Stimulated activated CD8-positive, alpha-beta memory T cell treated with anti-CD3 and anti-CD28 coated beads, Interleukin-4, amount 100 ng/mL, for 48 hours (primary cell): ENCODE results near the gene ATP2A3.

Experiments
- DNase-seq: peaks from one replicate; pipeline ENCODE4 v3.0.0-alpha.2; 2020

Gene ATP2A3

DNA sequence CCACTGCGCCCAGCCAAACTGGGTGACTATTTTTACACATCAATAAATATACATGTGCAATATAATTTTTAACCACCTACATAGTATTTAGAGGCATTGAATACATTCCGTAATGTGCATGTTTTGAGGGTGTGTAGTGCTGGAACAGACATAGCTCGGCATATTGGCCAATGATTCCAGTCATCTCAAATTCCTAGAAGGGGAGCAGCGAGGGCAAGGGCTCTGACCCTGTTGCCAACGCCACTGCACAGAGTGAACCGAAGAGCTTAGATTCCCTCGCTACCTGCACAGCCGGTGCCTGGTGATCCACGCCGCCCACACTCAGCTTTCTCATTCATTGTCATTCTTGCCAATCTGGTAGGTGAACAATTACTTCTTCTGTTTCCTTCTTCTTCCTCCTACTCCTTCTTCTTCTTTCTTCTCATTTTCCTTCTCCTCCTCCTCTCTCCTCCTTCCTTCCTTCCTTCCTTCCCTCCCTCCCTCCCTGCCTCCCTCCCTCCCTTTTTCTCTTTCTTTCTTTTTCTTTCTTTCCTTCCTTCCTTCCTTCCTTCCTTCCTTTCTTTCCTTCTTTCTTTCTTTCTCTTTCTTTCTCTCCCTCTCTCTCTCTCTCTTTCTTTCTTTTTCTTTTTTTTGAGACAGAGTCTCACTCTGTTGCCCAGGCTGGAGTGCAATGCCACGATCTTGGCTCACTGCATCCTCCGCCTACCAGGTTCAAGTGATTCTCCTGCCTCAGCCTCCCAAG lies 26.3 kb upstream of the ATP2A3 start:
- no peak for DNase-seq

DNA sequence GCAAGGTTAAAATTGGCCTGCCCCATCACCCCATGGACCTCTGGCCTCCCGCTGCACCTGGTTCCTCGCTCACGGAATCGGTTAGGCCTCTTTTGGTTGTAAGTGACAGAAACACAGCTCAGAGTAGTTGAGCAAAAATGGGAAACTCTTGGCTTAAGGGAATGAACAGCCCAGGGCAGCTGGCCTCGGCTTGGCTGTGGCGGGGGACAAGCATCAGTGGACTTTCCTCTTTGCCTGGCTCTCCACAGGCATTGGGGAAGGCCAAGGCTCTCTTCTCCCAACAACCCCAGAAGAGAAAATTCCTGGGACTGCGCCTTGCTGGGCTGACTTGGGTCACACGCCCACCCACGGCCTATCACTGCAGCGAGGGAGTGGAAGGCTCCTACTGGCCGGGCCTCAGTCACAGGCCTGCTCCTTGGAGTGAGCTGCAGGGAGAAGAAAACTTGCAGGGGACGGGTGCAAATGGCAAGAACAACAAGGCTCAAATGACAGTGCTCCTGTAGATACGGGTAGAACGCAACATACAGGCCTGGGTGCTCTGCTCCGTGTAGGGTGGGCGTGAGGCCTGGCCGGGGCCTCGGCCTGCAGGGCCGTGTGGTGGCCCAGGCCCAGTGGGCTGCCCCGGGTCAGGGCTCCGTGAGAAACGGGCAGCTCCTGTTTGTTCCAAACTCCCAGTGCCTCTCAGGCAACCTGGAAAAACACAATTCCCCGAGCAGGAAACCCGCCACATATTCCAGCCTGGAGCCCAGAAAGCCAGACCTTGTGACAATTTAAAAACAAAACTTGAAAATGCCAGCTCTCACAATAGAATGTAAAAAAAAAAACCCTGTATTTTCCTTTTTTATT lies 25.0 kb upstream of the ATP2A3 start:
- DNase-seq: no peak

DNA sequence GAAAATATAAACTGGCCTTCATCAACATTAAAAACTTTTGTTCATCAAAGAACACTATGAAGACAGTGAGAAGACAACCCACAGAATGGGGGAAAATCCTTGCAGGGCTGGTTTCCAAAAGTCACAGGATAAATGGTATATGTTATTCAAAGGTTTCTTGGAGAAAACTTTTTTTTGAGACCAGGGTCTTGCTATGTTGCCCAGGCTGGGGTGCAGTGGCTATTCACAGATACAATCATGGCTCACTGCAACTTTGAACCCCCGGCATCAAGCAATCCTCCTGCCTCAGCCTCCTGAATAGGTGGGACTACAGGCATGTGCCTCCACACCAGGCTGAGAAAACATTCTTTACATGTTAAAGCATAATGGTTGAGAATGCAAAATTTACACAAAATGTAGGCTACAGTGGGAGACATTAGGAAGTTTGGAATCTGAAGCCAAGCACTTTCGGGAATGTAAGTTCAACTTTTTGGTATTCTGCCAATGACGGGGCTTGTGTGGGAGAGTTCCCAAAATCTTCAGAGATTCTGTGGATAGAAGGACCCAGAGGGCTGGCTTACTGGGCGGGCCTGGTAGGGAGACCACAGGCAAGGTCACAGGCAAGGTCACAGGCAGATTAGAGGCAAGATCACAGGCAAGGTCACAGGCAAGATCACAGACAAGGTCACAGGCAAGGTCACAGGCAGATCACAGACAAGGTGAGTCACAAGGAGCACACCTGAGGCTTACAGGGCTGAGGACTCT lies 24.2 kb upstream of the ATP2A3 start:
- DNase-seq: no peak

DNA sequence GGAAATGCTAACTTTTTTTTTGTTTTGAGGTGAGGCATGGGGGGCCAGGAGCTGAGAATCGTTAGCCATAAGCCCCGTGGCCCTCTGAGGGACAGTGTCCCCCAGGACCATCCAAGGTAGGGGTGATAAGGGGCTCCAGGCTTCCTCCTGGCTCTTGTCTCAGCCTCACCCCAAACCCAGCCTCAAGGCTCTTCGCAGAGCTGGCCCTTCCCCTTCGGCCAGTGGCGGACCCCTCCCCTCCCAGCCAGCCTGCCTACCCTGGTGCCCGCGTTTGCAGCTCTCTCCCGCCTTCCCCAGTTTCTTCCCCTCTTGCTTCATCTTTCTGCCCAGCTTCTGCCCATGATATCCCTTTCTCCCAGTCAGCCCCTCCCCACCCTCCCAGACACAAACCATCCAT lies 22.7 kb upstream of the ATP2A3 start:
- no peak for DNase-seq

DNA sequence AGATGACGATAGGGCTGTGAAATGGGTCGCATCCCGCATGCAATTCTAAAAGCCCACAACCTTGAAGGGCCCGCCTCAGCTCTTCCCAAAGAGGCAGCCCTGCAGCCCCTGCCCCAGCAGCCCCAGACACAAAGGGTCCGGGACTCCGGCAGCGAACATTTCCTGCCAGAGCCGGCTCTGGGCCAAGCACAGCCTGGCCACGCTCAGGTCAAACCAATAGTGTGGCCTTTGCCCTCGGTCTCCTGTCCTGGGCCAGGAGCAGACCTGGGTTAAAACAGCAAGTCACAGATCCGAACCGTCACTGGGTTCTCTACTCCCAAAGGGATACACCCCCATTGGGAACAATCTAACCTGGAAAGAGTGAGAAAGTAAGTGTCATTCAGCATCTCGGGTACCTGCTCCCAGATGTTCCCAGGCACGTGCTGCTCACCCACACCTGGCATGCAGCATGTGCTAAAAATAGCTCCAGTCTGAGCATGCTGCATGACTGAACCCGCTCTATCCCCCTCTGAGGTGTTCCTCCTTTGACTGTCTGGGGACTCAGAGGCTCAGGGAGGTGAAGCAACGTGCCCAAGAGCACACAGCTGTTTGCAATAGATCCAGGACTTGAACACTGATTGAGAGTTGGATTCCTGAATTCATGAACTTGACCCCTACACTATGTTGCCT lies 22.2 kb upstream of the ATP2A3 start:
- no peak for DNase-seq

DNA sequence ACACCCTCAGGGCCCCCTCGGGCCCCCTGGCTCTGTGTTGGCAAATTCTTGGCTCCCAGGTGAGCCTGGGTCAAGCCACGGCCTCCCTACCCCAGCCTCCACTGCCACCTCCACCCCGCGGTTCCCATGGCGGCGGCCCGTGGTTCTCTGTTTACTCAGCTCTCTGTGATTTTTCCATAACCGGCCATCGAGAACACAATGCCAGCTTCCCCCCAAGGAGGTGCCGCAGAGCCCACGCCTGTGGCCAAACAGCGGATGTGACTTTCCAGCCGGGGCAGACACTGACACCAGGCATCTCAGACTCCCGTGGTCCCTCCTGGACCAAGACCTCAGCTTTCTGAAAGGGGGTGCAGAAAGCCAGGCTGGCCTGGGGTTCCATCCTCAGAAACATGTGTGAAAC lies 21.6 kb upstream of the ATP2A3 start:
- DNase-seq: no peak

DNA sequence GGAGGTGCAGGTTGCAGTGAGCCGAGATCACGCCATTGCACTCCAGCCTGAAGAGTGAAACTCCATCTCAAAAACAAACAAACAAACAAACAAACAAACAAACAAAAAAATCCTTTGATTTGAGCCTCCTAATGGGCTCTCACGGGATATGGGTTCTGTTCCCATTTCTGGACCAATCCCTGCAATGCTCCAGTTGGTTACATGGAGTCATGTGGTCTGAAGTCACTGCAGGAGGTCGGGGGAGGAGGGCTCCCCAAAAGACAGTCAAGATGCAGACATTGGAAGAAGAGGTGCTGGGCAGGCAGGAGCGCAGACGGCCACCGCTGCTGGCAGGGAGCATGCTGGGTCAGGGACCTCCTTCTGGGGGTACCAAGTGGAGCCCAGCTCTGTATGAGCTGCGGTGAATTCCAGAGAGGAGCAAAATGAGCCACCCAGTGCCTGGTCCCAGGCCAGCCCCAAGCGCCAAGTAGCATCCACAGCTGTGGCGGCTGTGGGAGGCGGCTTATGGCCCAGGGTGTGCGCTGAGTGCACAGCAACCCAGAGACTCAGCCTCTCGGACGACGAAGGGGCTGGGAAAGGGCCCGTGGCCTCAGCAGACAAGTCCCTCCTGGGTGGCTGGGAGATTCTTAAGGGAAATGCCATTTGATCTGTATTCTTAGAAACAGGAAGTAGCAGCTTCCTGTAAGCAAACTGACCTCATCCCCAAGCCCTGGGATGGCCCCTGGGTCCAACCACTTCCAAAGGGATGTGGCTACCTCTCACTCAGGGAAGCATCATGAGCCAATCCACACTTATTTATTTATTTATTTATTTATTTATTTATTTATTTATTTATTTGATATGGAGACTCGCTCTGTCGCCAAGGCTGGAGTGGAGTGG lies 19.6 kb upstream of the ATP2A3 start:
- no peak for DNase-seq

DNA sequence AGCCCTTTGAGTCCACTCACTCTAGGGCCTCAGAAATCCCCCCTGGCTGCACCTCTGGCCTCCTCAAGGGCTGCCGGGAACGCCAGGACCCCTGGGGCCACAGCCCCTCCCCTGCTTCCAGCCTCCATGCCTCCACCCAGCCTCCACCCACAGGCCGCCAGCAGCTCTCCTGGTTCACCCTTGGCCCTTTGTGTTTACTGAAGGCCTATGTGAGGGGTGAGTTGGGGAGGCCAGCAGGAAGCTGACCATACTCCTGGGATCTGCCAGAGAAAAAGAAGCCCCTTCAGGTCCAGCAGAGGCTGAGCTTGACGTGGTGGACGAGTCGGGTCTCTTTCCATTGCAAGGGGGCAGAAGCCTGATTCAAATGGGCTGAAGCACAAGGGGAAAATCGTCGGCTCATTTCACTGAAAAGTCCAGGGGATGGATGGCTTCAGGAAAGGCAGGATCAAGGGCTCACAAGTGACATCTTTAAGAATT lies 18.3 kb upstream of the ATP2A3 start:
- DNase-seq: no peak

DNA sequence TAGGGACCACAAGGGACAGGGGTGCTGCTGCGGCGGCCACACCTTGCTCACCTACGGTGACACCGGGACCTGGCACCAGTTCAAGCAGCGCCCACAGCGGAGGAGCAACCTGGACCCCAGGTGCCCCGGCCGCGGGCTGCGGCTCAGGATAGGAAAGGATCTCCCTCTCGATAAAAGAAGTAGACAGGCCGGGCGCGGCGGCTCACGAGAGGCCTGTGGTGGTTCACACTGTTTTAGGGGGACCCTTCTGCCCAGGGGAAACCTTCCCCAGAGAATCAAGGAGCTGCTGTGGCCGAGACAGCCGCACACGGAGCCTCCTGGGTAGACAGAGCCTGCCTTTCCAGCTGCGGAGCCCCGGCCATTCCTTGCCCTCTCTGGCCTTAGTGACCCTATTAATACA lies 17.9 kb upstream of the ATP2A3 start:
- DNase-seq: no peak

DNA sequence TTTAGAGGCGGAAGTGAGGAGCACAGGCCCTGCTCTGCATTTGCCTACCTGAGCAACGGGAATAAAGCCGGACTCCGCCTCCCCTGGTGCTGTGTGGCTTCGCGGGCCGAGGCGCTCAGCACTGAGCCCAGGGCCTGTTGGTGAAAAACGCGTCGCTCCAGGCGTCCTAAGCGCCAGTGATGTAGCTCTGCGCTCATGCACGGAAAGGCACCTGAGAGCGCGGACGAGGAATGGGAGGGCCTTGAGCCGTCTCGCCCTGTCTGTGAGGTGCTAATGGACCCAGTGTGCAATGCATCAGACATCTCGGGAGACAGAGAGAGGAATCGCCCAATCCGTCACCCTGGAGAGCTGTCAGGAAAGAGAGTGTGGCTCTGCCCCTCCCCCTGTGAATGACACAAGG lies 17.2 kb upstream of the ATP2A3 start:
- DNase-seq: no peak

DNA sequence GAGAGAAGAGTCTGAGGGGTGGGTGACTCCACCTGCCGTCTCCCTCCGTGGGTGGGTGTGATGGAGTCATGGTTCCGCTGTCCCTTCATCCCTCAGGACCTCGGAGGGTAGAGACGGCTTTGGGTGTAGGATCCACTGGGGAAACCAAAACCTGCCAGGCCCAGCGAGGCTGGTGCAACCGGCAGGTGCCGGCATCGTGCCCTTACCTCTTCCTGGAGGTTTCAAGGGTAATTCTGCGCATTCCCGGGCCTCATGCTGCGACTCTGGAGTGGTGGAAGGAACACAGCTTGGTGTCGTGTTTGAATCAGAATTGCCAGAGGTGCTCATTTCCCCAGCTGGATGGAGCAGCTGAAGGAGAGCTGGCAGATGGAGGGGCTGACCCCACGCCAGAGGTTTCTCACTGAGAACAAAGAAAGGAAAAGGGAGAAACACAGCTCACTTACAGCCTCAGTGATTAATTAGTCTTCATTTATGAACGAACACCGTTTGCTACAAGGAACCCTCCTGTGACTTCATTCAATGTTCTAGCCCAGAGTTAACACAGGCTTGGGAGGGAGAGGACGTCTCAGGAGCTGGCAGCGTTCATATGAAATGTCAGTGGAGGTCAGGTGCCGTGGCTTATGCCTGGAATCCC lies 16.3 kb upstream of the ATP2A3 start:
- DNase-seq: no peak

DNA sequence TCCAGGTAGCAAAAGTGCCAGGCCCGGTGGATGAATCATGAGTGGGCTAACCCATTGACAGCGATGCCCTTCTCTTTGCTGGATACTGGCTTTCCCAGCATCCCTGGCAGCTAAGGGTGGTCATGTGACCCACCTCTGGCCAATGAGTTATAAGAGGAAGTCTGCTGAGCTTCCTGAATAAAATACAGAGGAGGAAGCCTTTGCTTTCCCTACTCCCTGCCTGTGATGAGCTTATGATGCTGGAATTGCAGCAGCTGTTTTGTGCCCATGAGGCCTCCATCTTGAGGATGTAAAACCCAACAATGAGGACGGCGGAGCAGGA lies 15.0 kb upstream of the ATP2A3 start:
- no peak for DNase-seq

DNA sequence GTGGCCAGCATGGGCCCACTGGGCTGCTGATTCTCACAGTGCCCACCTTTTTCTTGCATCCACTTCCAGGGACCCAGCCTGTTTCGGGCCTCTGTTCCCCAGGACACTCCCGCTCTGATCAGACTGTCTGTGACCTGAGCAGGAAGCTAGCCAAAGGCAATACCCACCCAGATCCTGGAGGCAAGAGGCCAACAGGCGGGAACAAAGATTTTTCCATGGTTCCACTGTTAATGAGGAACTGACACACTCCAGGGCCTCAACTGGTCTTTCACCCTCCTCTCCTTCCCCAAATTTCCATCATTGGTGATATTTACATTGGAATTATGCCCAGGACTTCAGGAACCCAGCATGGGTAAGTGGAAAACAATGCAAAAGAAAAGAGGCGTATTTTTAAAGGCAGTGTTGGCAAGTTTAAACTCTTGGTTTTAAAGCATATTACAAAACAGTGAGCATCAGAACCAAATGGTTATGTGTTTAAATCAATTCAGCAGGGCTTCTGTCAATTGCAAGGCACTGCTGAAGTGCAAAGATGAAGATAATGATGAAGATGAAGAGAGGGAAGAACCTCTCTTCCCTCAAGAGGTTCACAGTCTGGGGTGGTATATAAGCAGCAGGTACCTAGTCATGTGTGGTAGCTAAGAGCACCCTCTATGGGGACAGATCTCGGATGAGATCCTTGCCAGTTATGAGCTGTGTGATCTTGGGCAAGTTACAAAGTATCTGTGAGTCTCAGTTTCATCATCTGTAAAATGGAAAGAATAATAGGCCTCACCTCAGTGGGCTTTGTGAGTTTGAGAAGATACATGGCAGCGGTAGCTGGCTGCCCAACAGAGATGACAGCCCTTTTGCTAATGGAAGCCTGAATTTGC lies 14.4 kb upstream of the ATP2A3 start:
- DNase-seq: no peak

DNA sequence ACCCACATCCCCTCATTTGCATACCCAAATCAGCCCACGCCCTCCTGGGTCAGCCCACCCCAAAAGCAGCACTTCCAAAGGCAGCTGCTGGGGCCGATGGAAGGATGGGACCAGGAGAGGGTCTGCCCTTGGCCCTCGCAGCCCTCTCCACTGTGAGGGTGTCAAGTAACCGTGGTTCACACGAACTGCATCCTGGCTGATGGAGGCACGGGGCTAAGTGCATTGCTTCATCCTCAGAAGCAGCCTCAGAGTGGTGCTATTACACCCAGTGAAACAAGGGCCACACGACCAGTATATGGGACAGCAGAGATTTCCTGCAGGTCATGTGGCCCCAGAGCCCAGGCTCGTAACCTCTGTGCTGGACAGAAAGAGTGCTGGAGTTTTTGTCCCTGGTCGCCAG lies 13.2 kb upstream of the ATP2A3 start:
- no peak for DNase-seq

DNA sequence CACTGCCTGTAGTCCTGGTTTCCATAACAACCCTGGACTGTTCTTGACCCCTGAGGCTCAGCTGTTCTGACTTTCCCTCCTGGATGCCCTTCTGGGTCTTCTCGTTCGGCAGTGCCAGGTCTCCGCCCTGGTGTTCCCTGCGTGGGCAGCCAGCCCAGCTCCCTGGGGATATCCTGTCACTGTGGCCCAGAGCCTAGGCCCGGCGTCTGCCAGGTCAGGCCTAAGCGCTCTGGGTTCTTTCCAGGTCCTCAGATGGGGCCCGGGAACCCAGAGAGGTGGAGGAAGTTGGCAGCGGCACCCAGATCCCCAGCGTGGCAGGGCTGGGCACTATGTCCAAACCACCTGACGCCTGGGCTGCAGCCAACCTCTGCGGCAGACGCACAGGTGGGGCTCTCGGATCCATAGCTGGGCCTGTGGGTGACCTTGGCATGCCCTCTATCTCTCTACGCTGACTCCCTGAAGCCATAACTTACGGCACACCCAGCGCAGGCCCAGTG lies 12.5 kb upstream of the ATP2A3 start:
- DNase-seq: no peak

DNA sequence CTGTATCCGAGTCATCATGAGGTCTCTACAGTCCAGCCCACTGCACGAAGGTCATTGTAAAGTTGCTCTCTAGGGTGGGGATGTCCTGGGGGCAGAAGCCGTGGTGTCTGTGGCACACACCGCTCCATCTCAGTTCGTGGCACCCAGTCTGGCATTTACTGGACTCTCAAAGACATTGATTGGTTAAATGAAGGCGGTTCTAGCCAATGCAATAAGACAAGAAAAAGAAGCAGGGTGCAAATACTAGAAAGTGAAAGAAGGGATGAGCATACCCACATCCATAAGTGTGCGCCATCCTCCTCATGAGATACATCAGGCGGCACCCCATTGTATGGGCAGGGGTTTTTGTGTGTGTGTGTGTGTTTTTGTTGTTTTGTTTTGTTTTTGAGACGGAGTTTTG lies 10.7 kb upstream of the ATP2A3 start:
- no peak for DNase-seq

DNA sequence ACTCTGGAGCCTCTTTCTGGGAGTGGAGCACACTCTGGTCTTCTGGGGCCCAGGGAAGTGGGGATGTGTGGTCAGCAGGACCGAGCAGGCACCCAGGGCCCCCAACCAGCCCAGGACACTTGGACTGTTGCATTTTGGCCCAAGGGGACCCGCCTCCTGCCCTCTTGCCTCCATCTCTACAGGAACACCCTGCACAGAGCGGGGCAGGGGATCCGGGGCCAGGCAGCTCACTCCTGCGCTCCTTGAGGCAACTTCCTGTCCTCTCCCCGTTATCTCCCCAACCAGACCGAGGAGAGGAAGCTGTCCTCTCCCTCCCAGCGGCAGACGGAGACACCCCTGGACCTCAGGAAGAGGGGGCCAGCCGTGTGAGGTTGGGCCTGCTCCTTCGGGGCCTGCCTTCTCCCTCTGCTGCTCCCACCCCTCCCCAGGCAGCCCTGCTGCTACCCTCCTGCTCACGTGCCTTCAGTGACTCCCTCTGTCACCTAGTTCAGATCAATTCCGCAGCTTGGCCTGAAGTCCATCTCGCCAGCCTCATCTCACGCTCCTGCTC lies 10.0 kb upstream of the ATP2A3 start:
- no peak for DNase-seq

DNA sequence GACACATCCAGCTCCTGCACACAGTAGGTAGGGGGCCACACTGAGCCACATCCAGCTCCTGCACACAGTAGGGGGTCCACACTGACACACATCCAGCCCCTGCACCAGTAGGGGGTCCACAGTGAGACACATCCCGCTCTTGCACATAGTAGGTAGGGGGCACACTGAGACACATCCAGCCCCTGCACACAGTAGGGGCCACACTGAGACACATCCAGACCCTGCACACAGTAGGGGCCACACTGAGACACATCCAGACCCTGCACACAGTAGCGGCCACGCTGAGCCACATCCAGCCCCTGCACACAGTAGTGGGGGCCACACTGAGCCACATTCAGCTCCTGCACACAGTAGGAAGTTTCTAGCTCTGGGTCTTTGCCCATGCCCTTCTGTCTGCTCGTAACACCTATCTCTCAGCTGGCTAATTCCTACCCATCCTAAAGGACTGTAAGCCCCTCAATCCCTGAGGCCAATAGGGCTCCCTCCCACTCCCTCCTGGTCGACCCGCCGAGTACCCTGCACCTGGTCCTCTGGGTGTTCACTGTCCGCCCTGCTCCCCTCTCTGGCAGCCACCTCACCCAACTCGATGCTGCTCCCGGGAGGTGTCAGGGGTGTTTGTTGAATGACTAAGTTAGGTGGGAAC lies 9.4 kb upstream of the ATP2A3 start:
- no peak for DNase-seq

DNA sequence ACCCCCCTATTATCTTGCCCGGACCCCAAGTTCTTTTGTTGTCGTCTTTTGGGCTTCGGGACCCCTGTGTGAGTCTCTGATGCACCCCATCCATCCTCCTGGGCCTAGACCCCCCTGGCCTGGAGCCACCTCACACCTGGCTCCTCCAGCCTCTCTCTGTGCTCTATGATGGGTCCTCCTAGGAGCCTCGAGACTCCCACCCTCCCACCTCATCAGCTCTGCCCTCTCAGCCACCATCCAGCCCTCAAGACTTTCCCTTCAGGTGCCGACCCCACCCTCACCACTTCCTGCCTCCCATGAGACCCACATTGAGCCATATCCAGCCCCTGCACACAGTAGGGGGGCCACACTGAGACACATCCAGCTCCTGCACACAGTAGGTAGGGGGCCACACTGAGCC lies 8.7 kb upstream of the ATP2A3 start:
- no peak for DNase-seq

DNA sequence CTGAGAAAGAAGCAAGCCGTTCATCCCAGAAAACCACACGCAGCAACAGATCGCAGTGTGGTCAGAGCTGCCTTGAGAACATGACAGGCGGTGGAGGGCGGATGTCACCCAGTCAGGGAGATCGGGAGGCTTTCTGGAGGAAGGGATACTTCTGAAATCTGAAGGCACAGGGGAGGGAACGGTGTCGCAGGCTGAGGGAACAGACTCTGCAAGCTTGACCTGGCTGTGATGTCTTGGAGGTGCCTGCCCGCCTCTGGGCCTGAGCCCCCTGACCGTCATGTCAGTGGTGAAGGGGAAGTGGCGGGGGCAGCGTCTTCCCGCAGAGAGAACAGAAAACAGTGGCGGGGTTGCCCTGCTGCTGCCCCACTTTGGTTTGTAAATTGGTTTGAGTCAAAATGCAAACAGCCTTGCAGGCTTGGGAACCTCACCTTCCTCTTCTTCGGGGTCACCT lies 8.1 kb upstream of the ATP2A3 start:
- no peak for DNase-seq
